Activated CD4-positive, alpha-beta T cell treated with anti-CD3 and anti-CD28 coated beads, Interleukin-2, amount 50 U/mL, for 24 hours (primary cell): ENCODE measurements around the gene SRSF4.
"Not testable (repeated sequence)": the region's sequence is repeated elsewhere in the genome, so short reads cannot be mapped to it uniquely, and the experiment has no call there.

Experiments used
- DNase-seq, 2 donors: peaks; one replicate each; pipeline ENCODE4 v3.0.0-alpha.2; 2020; ENCODE audit warnings: low read depth in 1 of 2, low spot score in 1 of 2

SRSF4 gene

GRCh38 chr1:29166291-29166878 is 15.3 kb downstream of the SRSF4 start:
- DNase-seq = no peak

- no peak for DNase-seq
Observed at GRCh38 chr1:29164588-29164987, 17.1 kb downstream of the SRSF4 start.

GRCh38 chr1:29162476-29163138 is 19.1 kb downstream of the SRSF4 start:
- DNase-seq = no peak

- DNase-seq = no peak
Observed at GRCh38 chr1:29162025-29162424, 19.7 kb downstream of the SRSF4 start.

- DNase-seq = no peak
Observed at GRCh38 chr1:29159773-29160172, 21.9 kb downstream of the SRSF4 start.

- DNase-seq = no peak
Observed at GRCh38 chr1:29157269-29157601, 24.5 kb downstream of the SRSF4 start.

- DNase-seq = no peak
Observed at GRCh38 chr1:29156543-29157268, 25.0 kb downstream of the SRSF4 start.

GRCh38 chr1:29152046-29152805 is 29.5 kb downstream of the SRSF4 start:
- DNase-seq = no peak

GRCh38 chr1:29150346-29150745 is 31.4 kb downstream of the SRSF4 start:
- DNase-seq = not testable (repeated sequence)

- no peak for DNase-seq
Observed at GRCh38 chr1:29148656-29149491, 32.8 kb downstream of the SRSF4 start.

GRCh38 chr1:29145739-29146437 is 35.8 kb downstream of the SRSF4 start:
- DNase-seq = no peak

- no peak for DNase-seq
Observed at GRCh38 chr1:29144178-29144577, 37.5 kb downstream of the SRSF4 start.

GRCh38 chr1:29142714-29143113 is 39.0 kb downstream of the SRSF4 start:
- DNase-seq = no peak

- DNase-seq = no peak
Observed at GRCh38 chr1:29136391-29136915, 45.2 kb downstream of the SRSF4 start.

GRCh38 chr1:29134695-29135028 is 47.0 kb downstream of the SRSF4 start:
- no peak for DNase-seq

GRCh38 chr1:29133861-29134694 is 47.6 kb downstream of the SRSF4 start:
- DNase-seq = no peak

GRCh38 chr1:29131056-29131455 is 50.6 kb downstream of the SRSF4 start:
- DNase-seq = not testable (repeated sequence)

- DNase-seq = no peak
Observed at GRCh38 chr1:29129916-29130315, 51.8 kb downstream of the SRSF4 start.

GRCh38 chr1:29128739-29129138 is 53.0 kb downstream of the SRSF4 start:
- no peak for DNase-seq
